Body of pancreas (tissue), 4 donors: Measurements from ENCODE around the gene C5orf63.

Experiments used
- POLR2A ChIP-seq, 3 donors: fragments of 450-650 bp; IDR thresholded peaks; one replicate each; pipeline ENCODE4 v1.6.1; 2016; ENCODE audit warnings: antibody characterized with exemption in 3 of 3, mild to moderate bottlenecking in 2 of 3
- TF ChIP-seq, protein P1 (sequence below), 7 experiments: fragments of 450-650 bp in 4 of 7; fragments of 200-600 bp in 3 of 7; sonication (generic) in 3 of 7; IDR thresholded peaks; one replicate each; pipeline ENCODE4 v1.5.1; 2016 to 2019; ENCODE audit warnings: antibody characterized with exemption in 7 of 7

DNA sequence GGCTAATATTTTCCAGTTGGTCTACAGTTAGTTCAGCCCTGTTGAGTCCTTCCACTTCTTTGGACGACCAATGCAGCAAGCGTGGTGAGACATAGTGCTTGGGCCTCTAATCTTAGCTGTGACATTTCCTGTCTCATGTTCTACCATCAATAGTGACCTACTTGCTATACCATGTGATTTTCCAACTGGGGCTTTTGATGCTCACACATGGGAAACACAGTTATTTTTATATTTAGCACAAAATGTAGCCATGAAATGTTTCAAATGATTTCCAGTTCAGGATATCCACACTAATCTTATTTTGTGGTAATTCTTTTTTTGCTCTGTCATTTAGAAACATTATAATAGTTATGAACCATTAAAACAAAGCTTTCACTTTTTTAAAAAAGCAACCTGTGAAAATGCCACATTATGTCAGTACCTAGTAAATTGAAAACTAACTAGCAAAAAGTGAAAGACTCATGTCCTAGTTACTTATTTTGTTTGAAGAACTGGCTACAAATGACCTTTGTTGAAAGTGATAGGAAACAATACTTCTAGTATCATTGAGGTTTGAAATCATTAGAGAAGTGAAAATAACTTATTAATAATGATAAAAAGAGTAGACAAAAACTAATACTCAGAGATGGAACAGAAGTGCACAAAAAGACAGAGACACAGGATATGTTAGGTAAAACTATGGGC, 61.2 kb downstream of the C5orf63 start:
- TF ChIP-seq, protein P1, sequence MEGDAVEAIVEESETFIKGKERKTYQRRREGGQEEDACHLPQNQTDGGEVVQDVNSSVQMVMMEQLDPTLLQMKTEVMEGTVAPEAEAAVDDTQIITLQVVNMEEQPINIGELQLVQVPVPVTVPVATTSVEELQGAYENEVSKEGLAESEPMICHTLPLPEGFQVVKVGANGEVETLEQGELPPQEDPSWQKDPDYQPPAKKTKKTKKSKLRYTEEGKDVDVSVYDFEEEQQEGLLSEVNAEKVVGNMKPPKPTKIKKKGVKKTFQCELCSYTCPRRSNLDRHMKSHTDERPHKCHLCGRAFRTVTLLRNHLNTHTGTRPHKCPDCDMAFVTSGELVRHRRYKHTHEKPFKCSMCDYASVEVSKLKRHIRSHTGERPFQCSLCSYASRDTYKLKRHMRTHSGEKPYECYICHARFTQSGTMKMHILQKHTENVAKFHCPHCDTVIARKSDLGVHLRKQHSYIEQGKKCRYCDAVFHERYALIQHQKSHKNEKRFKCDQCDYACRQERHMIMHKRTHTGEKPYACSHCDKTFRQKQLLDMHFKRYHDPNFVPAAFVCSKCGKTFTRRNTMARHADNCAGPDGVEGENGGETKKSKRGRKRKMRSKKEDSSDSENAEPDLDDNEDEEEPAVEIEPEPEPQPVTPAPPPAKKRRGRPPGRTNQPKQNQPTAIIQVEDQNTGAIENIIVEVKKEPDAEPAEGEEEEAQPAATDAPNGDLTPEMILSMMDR (IDR thresholded peaks at IDR 0.05), result no peak
- TF ChIP-seq POLR2A (IDR thresholded peaks at IDR 0.05), result no peak
